HS-27A (cell line): ENCODE data around the gene NNMT.

Source experiments
- DNase-seq: peaks from one replicate; pipeline ENCODE4 v3.0.0-alpha.2; 2012; ENCODE audit warnings: low read depth, missing footprints

NNMT gene

DNA sequence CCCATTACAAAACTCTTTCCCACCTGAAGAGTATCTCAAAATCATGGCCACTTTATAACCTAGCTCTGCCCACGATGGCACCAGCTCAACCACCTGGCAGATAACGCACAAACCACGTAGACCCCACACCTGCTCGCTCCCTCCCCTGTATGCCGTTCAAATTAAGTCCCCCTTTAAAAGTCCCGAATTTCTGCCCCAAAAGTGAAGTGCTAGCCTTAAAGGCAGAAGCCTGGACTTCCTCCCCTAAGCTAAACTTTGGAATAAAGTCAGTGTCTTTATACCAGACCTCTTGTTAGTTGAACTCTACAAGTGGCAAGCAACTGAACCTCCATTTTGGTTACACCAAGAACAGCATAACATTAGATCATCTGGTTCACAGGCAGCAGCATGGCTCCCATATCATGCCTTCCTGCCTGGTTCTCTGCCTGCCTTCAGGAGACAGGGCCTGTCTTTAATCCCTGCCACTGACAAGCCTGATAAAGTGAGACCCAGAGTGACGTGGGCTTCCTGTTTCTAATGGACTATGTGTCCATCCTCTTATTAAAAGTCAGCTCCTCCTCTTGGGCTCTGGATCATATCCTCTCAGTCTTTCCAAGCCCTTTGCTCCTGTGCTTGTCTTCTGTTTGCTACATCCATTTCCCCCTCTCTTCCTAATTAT is 32.6 kb upstream of the NNMT start:
- DNase-seq = no peak

DNA sequence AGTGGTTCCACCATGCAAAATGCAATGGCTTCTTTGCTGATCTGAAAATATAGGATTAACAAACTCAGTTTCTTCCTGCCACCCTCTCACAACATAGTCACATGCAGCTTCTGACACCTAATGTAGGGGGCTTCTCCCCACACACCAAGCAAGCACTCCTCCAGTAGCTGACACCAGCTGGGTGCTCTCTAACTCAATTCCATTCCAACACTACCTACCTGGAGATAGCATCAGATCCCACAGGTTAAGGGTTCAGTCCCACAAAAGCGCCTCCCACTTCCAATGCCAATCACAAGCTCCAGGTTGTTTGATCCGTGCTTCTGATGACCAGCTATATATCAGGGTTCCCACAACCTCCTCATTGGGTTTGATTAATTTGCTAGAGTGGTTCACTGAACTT is 31.8 kb upstream of the NNMT start:
- no peak for DNase-seq

DNA sequence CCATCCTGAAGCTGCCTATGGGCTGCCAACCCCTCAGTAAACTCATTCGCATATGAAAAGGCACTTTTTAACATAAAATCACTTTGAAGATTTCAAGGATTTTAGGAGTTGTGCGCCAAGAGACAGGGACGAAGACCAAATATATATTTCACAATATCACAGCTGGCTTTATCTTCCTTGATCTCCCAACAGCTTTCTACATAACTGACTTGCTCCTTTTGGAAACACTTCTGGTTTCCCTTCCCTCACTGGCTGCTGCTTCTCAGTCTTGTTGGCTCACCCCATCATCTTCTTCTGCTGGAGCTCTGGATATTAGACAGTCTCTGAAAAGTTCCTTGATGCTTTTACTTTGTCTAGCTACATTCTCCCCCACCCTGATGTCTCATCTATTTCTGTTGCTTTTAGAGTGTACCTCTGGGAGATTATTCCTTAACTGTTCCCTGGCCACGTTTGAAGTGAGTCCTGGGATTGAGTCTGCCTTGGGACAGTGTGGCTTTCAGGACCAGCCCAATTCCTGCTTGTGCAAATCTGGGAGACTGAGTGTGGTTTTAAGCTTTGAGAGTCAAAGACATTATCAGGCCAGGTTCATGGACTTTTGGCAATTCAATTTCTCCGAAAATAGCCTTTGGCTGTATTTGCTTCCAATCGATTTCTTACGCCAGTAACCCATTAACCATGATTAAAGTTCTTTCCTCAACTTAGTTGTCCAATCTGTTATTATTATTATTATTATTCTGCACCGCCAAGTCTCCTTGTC is 30.9 kb upstream of the NNMT start:
- DNase-seq = no peak

DNA sequence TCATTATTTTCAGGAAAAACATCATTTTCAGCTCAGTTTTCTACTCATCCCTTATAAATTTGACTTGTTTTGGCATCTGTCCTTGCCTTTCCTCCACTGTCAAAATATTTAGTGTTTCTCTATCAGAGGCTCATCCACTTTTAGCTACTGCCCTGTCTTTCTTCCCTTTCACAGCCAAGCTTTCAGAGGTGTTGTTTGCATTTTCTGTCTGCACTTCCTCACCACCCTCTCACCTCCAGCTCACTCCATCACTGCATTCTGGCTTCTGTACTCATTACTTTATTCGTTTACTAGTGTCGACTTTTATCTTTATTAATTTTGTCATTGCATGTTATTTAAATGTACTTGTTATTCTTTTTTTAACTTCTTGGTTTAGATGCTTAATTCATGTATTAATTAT is 26.7 kb upstream of the NNMT start:
- no peak for DNase-seq

DNA sequence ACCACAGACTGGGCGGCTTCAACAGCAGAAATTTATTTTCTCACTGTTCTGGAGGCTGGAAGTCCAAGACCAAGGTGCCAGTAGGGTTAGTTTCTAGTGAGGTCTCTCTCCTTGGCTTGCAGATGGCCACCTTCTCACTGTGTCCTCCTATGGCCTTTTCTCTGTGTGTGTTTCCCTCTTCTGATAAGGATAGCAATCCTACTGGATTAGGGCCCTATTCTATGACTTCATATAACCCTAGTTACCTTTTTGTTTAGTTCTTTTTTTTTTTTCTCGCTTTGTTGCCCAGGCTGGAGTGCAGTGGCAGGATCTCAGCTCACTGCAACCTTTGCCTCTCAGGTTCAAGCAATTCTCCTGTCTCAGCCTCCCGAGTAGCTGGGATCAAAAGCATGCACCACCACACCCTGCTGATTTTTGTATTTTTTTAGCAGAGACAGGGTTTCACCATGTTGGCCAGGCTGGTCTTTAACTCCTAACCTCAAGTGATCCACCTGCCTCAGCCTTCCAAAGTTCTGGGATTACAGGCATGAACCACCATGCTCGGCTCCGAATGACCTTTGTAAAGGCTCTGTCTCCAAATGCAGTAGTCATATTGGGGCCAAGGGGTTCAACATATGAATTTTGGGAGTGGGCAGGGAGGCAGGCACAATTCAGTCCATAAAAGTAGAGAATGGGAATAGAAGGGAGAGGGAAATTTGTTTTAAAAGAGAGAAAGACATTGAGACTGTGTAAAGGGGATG is 25.5 kb upstream of the NNMT start:
- DNase-seq = no peak

GRCh38 chr11:114271316-114271715 is 24.9 kb upstream of the NNMT start:
- DNase-seq = no peak

GRCh38 chr11:114272311-114272710 is 23.9 kb upstream of the NNMT start:
- no peak for DNase-seq

DNA sequence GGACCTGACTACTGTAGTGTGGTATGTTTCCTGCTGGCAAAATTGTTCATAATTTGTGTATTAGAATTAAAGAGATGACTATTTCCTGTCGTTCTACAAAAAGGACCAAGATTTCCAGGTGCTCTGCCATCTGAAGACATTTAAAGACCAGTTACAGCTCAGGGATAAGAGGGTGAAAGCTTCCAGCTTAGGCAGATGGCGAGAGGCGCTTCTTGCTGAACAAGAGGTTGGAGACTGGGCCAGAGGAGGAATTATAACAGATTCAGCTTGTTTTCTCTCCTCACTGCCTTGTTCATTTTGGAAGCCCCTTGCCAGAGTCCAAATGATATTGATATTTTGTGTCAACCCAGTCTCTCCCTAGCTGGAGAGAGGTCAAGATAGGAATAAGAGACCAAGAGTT is 23.1 kb upstream of the NNMT start:
- no peak for DNase-seq

GRCh38 chr11:114273890-114274635 is 22.1 kb upstream of the NNMT start:
- DNase-seq = no peak

GRCh38 chr11:114274637-114275036 is 21.6 kb upstream of the NNMT start:
- no peak for DNase-seq

DNA sequence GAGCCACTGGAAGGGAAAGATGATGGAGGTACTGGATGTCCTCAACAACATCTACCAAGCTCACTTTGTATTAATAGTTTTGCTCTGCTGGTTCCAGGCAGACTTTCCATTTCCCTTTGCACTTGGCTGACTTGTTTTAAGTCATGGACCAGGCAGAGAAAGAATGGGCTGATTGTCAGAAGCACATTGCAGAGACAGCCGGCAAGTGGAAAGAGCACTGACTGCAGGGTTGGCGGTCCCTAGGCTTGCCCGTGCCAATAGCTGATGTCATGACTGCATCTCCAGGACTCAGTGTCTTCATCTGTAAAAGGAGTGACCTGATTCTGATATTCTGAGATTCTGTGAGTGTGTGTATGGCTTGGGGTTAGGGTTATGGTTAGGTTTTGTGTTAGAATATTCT is 20.9 kb upstream of the NNMT start:
- no peak for DNase-seq

- DNase-seq = no peak
Measured at GRCh38 chr11:114276077-114276476, 20.1 kb upstream of the NNMT start.

DNA sequence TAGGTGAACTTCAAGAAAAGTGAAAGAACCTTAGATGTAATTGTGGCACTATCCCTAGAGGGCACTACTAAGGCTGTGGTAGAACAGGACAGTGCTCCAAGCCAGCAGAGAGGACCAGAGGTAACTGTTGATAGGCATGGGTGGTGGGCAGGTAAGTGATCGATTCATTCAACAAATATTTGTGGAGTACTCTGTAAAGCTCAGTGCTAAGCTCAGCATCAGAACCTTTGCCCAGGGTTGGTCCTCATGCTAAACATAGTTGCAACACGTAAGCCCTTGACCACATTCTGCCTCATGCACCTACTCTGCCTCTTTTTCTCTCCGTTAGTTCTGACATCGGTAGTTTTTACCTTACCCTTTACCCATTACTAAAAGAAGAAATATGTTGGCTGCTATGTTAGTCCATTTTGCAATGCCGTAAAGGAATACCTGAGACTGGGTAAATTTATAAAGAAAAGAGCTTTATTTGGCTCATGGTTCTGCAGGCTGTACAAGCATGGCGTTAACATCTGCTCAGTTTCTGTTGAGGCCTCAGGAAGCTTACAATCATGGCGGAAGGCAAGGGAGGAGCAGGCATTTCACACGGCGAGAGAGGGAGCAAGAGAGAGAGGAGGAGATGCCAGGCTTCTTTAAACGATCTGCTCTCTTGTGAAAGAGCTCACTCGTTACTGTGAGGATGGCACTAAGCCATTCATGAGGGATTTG is 18.4 kb upstream of the NNMT start:
- DNase-seq = no peak

- no peak for DNase-seq
Measured at GRCh38 chr11:114278342-114279065, 17.7 kb upstream of the NNMT start.

- no peak for DNase-seq
Measured at GRCh38 chr11:114279792-114280546, 16.2 kb upstream of the NNMT start.

DNA sequence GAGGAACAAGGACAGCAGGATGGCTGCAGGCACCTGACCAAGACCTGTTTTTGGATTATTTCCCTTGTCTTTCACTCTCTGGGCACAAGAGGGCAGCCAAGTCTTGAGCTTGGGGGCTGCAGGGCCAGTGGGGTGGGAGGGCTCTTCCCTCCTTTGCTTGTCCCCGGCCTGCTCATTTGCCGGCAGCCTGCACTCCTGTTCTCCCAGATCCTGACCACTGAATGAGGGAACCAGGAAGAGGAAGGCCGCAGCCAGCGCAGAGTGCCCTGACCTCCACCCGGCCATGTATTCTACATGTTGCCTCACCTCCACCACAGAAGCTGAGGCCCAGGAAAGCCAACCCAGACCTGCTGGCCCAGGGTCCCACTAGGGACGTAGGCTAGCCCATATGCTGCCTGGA is 15.5 kb upstream of the NNMT start:
- no peak for DNase-seq

GRCh38 chr11:114281388-114281956 is 14.7 kb upstream of the NNMT start:
- DNase-seq = no peak

DNA sequence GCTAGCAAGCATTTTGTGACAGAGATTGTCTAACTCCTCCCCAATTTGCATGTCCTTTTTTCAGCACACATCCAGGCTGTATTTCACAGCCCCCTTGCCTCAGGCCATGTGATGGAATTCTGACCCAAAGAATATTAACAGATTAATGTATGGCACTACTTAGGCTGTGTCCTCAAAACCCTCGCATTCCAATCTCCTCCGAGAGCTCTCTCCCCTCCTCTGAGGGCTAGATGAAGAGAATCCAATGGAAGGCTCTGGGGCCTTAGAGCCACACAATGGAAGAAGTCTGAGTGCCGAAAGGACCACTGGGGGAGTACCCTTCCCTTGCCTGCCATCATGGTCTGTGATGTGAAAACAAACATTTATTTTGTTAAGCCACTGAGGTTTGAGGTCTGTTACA is 13.7 kb upstream of the NNMT start:
- no peak for DNase-seq

GRCh38 chr11:114283422-114283821 is 12.8 kb upstream of the NNMT start:
- DNase-seq = no peak

DNA sequence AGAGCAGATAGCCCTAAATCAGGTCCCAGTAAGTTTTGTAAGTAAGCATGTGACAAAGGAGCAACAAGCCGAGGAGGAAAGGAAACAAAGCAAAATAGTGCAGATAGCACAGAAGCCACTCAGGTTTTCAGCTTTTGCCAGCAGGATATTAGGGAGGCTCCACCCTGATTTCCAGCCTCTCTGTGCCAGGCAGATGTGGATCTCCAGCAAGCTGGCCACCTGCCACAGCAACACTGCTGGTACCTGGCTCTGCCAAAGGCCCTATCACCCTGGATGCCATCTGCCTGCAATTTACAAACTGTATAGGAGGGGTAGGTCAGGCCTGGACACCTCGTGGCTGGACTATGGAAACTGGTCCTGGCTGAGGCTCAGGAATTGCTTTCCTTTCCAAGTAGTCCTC is 12.2 kb upstream of the NNMT start:
- no peak for DNase-seq
